Motor neuron (in vitro differentiated cells): ENCODE data around the gene TMEM164. TPM values are rescaled to one million over a fixed set of nuclear protein-coding genes. Genes with fewer than 3 reads are reported as not detected.

Experiments used
- ATAC-seq, 8 experiments: fragments of 200-7000 bp; cut with Tn5 transposase; replicated peaks in 6 of 8; 2 replicates each; pipeline ENCODE4 v1.8.0; 2021; ENCODE audit warnings: mild to moderate bottlenecking in 8 of 8, moderate library complexity in 8 of 8
- H3K27ac ChIP-seq, 2 donors: fragments of 250-450 bp; sonication (Bioruptor Pico); 2 replicates each; pipeline ENCODE4 v1.9.0; 2021; ENCODE audit warnings: antibody characterized with exemption in 2 of 2, mild to moderate bottlenecking in 2 of 2, moderate library complexity in 1 of 2
- H3K4me1 ChIP-seq, 2 donors: fragments of 250-450 bp; sonication (Bioruptor Pico); replicated peaks in 1 of 2; 2 replicates each; pipeline ENCODE4 v1.6.1; 2021; ENCODE audit warnings: antibody characterized with exemption in 2 of 2, mild to moderate bottlenecking in 2 of 2, moderate library complexity in 1 of 2
- H3K4me3 ChIP-seq, 5 donors: fragments of 250-450 bp; sonication (Bioruptor Pico); 2 replicates each; pipeline ENCODE4 v1.9.0; 2021; ENCODE audit warnings: antibody characterized with exemption in 5 of 5, mild to moderate bottlenecking in 5 of 5, moderate library complexity in 4 of 5
- WGBS, 10 experiments: fragments of 450-650 bp; shearing (Covaris generic); methylation state at CpG; one replicate each; pipeline ENCODE4 v1.0.0; 2022; 5-methylcytosine and 5-hydroxymethylcytosine counted together
- in situ Hi-C, 9 experiments: fragments of 400-800 bp; cut with MboI; loops; one replicate each; pipeline ENCODE4 v1.15.0; 2021; ENCODE audit warnings: low sequenced_read_pairs in 9 of 9, low pct_unique_long_range_greater_than_20kb in 2 of 9; ENCODE audit not compliant: unreplicated experiment in 9 of 9
- total RNA-seq, 8 experiments: library from RNA; unstranded; fragments of 300-600 nt; gene quantifications; 2 replicates each; pipeline versions ENCODE4 v1.2.3 to v1.2.4, GENCODE V29; 2022

TMEM164 gene
- total RNA-seq, 8 experiments from 2014 or later = 9.3 to 38.2 (median 19.1) TPM

GRCh38 chrX:110171442-110171841 lies 168.5 kb downstream of the TMEM164 start:
- WGBS, 10 experiments = 39 to 50% methylated on average over 4 to 5 of the region's 5 CpGs; no CpG with 5 or more reads in 8 of the 10 experiments
- Histone ChIP-seq H3K4me1 (no peaks in the 10 kb centered on the region), H3K4me3 (no peak overlapping the region), H3K27ac (no peak overlapping the region)
- in situ Hi-C loops = loop anchor here in 5 of 9 experiments (25.0 kb wide), 2 partner anchors 141 to 241 kb away; partner anchors contain the start of gene AMMECR1 (in 1 of the 5)
- ATAC-seq = no peak

GRCh38 chrX:110172215-110172614 lies 169.3 kb downstream of the TMEM164 start:
- 84 to 97% (median 90%) methylated on average over 6 to 7 of the region's 10 CpGs; no CpG with 5 or more reads in 7 of the 10 experiments for WGBS, 10 experiments
- in situ Hi-C loops = loop anchor here in 5 of 9 experiments (25.0 kb wide), 2 partner anchors 140 to 240 kb away; partner anchors contain the start of gene AMMECR1 (in 1 of the 5)
- ATAC-seq = no peak

GRCh38 chrX:110173192-110174175 lies 170.6 kb downstream of the TMEM164 start:
- WGBS, 10 experiments = 0 to 100% (median 93%) methylated on average over 1 to 3 of the region's 19 CpGs; no CpG with 5 or more reads in 3 of the 10 experiments
- no peak overlapping the region for H3K27ac ChIP-seq
- ATAC-seq = peak in 2 of 8 experiments; percentile 57 to 71
- H3K4me3 ChIP-seq = no peak overlapping the region
- H3K4me1 ChIP-seq = no peaks in the 10 kb centered on the region
- in situ Hi-C loops = loop anchor here in 5 of 9 experiments (25.0 kb wide), 2 partner anchors 139 to 239 kb away; partner anchors contain the start of gene AMMECR1 (in 1 of the 5)

More at GRCh38 chrX:110172215-110172614, 169.3 kb downstream of the TMEM164 start:
- no peak overlapping the region for H3K4me3 ChIP-seq
- no peaks in the 10 kb centered on the region for H3K4me1 ChIP-seq
- H3K27ac ChIP-seq = no peak overlapping the region

DNA sequence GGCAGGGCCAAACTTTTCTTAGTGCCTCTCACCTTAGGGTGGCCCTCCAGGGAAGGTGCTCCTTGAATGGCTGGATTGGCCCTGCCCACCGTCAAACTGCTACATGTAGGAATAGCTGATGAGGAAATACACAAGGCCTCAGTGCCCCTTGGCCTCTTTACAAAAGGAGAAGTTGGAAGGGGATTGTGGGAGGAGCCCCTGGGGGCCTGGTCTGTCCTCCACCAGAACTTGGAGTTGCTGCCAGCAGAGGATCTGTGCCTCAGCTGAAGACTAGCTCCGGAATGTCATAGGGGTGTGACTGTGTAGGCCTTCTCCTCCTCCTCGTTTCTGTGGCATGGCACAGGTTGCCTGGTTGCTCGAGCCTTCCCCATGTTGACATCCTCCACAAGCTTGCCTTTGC lies 172.2 kb downstream of the TMEM164 start:
- no peak for ATAC-seq

GRCh38 chrX:110175696-110176095 lies 172.8 kb downstream of the TMEM164 start:
- H3K4me1 ChIP-seq = peaks cover 0 to under 1% of the 10 kb centered on the region in 2 donors
- in situ Hi-C loops = no loop called here
- no peak for ATAC-seq
- H3K4me3 ChIP-seq = no peak overlapping the region
- no peak overlapping the region for H3K27ac ChIP-seq
- WGBS, 10 experiments = no CpG with 5 or more reads among the region's 3 CpGs

More for the DNA sequence above, 172.2 kb downstream of the TMEM164 start:
- in situ Hi-C loops = no loop called here
- no peak overlapping the region for H3K27ac ChIP-seq
- H3K4me3 ChIP-seq = no peak overlapping the region
- no peaks in the 10 kb centered on the region for H3K4me1 ChIP-seq
- WGBS, 10 experiments = 42% methylated on average over 2 of the region's 4 CpGs; no CpG with 5 or more reads in 9 of the 10 experiments

DNA sequence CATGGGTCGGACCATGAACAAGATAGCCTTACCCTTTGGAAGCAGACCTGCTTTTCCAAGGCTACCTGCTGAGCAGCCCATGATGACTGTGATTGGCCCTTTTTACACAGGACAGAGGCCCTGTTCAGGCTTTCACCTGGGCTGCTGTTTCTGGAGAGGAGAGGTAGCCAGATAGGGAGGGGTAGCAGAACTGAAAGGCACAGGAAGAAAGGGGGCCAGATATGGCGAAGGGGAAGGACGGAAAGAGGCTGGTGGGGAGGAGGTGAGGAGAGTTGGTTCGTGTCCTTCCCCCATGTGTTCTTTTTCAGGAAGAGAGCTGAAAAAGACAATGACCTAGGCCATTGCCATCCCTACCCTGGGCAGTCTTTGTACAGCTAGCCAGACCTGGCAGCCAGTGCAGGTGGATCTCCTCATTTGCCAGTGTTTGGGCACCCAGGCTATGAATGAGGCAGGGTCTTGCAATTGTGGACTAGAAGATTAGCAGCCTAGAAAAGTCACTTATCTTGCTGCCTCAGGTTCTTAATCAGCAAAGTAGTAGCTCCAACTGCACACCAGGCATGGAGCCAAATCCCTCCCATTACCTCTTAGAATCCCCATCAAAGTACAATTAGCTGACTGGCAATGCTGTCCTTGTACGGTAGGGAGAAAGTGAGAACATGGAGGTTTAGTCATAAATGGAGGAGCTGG lies 175.4 kb downstream of the TMEM164 start:
- in situ Hi-C loops = no loop called here
- 20 to 100% (median 66%) methylated on average over 1 of the region's 5 CpGs; no CpG with 5 or more reads in 6 of the 10 experiments for WGBS, 10 experiments
- H3K4me3 ChIP-seq = no peak overlapping the region
- peaks cover 0 to 4% of the 10 kb centered on the region in 2 donors for H3K4me1 ChIP-seq
- H3K27ac ChIP-seq = no peak overlapping the region
- no peak for ATAC-seq

DNA sequence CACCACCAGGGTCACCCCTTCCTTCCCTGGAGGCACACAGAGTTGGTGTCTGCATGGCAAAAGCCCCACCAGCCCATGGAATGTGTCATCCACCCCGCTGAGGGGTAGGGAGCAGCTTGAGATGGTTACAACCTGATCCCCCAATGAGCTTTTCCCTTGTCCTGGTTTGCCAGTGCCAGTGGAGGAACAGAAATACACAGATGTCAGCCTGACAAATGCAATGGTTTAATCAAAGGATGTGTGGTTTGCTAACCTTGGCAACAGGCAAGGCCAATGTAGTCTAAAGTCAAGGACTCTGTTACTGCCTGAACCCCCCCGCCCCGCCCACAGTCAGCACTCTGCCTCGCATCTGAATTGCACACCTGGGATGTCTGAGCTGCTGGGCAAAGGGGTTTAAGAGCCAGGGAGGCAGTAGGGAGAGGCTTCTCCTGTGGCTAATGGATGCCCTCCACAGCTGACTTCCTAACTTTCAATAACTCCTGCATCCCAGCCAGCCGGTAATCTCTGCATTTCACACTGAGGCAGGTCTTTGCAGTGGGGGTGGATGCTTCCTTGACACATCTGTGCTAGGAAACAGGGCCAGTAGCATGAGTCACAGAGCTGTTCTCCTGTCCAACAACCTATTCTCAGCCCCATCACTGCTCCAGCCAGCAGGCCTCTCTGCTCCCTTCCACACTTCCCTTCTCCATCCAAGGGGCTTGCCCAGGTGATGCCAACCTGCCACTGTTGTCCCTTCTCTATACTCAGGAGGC lies 177.4 kb downstream of the TMEM164 start:
- WGBS, 10 experiments = 80% methylated on average over 1 of the region's 5 CpGs; no CpG with 5 or more reads in 9 of the 10 experiments
- H3K27ac ChIP-seq = no peak overlapping the region
- peaks cover 0 to 4% of the 10 kb centered on the region in 2 donors for H3K4me1 ChIP-seq
- in situ Hi-C loops = no loop called here
- ATAC-seq = peak in 7 of 8 experiments; percentile 71 to 90 (median 86)
- H3K4me3 ChIP-seq = no peak overlapping the region

DNA sequence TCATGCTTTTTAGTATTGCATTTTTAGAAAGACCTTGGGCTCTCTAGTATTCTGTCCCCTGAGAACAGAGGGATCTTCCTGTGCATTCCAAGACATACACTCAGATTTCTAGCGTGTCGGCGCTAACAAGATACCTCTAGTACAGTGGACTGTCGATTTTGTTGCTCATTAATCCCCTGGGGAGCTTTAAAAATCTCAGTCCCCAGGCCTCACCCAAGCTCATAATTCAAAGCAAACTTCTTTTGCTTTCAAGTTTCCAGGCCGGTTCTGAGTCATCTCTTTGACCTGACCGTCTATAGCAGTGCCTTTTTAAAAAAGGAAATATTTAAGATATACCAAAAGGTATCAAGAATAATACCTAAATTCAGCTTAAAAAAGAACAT lies 178.0 kb downstream of the TMEM164 start:
- in situ Hi-C loops = no loop called here
- Histone ChIP-seq H3K27ac (no peak overlapping the region), H3K4me3 (no peak overlapping the region), H3K4me1 (peaks cover 0 to 4% of the 10 kb centered on the region in 2 donors)
- WGBS, 10 experiments = 43 to 88% (median 64%) methylated on average over 2 to 4 of the region's 6 CpGs; no CpG with 5 or more reads in 6 of the 10 experiments
- peak in 7 of 8 experiments; percentile 65 to 94 (median 87) for ATAC-seq

- ATAC-seq = no peak
- 10 to 80% (median 29%) methylated on average over 1 of the region's 2 CpGs; no CpG with 5 or more reads in 7 of the 10 experiments for WGBS, 10 experiments
- Histone ChIP-seq H3K4me1 (peaks cover 0 to 4% of the 10 kb centered on the region in 2 donors), H3K4me3 (no peak overlapping the region), H3K27ac (no peak overlapping the region)
- in situ Hi-C loops = no loop called here
Observed at GRCh38 chrX:110181459-110182137, 178.7 kb downstream of the TMEM164 start.

DNA sequence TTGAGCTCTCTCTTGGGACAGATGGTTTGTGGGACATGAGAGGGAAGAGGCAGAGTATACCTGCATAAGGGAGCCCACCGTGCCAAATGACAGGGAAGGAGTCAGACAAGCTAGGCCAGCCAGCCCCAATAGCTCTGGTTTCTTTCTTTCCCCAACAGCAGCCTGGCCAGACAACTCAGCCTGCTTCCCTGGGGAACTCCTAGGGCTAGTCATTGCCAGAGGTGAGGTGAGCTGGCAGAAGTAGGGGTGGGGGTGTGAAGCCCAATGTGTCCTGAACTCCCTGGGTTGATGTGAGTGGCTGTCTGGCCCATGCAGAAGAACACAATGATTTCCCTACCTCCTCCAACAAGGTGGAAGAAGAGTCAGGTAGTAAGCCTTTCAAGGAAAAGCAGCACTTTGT lies 179.4 kb downstream of the TMEM164 start:
- in situ Hi-C loops = no loop called here
- no CpG with 5 or more reads among the region's 1 CpG for WGBS, 10 experiments
- no peak for ATAC-seq

DNA sequence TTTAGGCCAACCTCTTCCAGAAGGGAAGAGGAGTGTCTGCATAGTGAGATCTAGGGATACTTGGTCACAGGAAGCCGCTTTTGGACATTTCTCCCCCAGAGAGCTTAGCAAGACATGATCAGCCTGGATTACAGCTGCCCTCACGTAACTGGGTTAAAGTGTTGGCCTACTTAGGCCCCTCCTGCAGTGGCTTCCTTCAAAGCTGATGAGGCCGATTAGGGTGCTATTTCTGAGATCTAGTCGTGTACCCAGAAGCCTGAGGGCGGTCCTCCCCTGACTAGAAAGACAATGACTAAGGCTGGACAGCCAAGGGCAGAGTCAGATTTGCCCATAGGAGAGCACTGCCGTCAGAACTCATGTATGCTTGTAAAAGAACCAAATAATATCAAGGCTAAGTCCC lies 180.0 kb downstream of the TMEM164 start:
- WGBS, 10 experiments = 53 to 88% (median 59%) methylated on average over 1 to 5 of the region's 6 CpGs; no CpG with 5 or more reads in 7 of the 10 experiments
- in situ Hi-C loops = no loop called here
- no peak overlapping the region for H3K27ac ChIP-seq
- ATAC-seq = no peak
- peaks cover 0 to 4% of the 10 kb centered on the region in 2 donors for H3K4me1 ChIP-seq
- H3K4me3 ChIP-seq = no peak overlapping the region

More for the DNA sequence above, 179.4 kb downstream of the TMEM164 start:
- Histone ChIP-seq H3K4me1 (peaks cover 0 to 4% of the 10 kb centered on the region in 2 donors), H3K4me3 (no peak overlapping the region), H3K27ac (no peak overlapping the region)

- no peak overlapping the region for H3K4me3 ChIP-seq
- H3K4me1 ChIP-seq = peaks cover 0 to 4% of the 10 kb centered on the region in 2 donors
- 40 to 67% methylated on average over 1 to 2 of the region's 2 CpGs; no CpG with 5 or more reads in 8 of the 10 experiments for WGBS, 10 experiments
- ATAC-seq = no peak
- in situ Hi-C loops = no loop called here
- no peak overlapping the region for H3K27ac ChIP-seq
Observed at GRCh38 chrX:110183314-110183713, 180.4 kb downstream of the TMEM164 start.
